Osteoblast (primary cell): ENCODE data around the gene NLRP4. TPM values are rescaled to one million over a fixed set of nuclear protein-coding genes. Genes with fewer than 3 reads are reported as not detected.

Source experiments
- DNase-seq: peaks from one replicate; pipeline ENCODE4 v3.0.0; 2011; ENCODE audit warnings: low spot score, mixed read lengths; ENCODE audit not compliant: insufficient read length; ENCODE audit errors: missing footprints
- H2AFZ ChIP-seq: 2 replicates; pipeline ENCODE4 v1.6.0; 2011; ENCODE audit warnings: mild to moderate bottlenecking, low read length
- H3K27ac ChIP-seq: 2 replicates; pipeline ENCODE4 v1.5.1; 2011; ENCODE audit warnings: mild to moderate bottlenecking, low read depth, low read length, moderate library complexity
- H3K27me3 ChIP-seq: 2 replicates; pipeline ENCODE4 v1.6.0; 2012; ENCODE audit warnings: mild to moderate bottlenecking, control low read depth, inconsistent platforms, low read length, moderate library complexity; ENCODE audit not compliant: insufficient read depth
- H3K36me3 ChIP-seq: 2 replicates; pipeline ENCODE4 v1.5.1; 2011; ENCODE audit warnings: mild to moderate bottlenecking, low read length, control low read depth, moderate library complexity; ENCODE audit not compliant: insufficient read depth
- H3K4me1 ChIP-seq: 2 replicates; pipeline ENCODE4 v1.5.1; 2011; ENCODE audit warnings: mild to moderate bottlenecking, low read length, control low read depth, moderate library complexity; ENCODE audit not compliant: insufficient read depth
- H3K4me2 ChIP-seq: 2 replicates; pipeline ENCODE4 v1.6.0; 2011; ENCODE audit warnings: mild to moderate bottlenecking, low read length; ENCODE audit not compliant: insufficient read depth
- H3K4me3 ChIP-seq: fragments of 200-600 bp; sonication (generic); 3 replicates; pipeline ENCODE4 v1.5.1; 2012; ENCODE audit warnings: mild to moderate bottlenecking, low read length, inconsistent platforms; ENCODE audit not compliant: insufficient read depth
- H3K79me2 ChIP-seq: 2 replicates; pipeline ENCODE4 v1.6.0; 2012; ENCODE audit warnings: mild to moderate bottlenecking, low read length, control low read depth, inconsistent platforms; ENCODE audit not compliant: insufficient read depth
- H3K9me3 ChIP-seq: 2 replicates; pipeline ENCODE4 v1.5.1; 2011; ENCODE audit warnings: low read depth, low read length, control low read depth
- H4K20me1 ChIP-seq: 2 replicates; pipeline ENCODE4 v1.6.0; 2012; ENCODE audit warnings: mild to moderate bottlenecking, low read length, control low read depth; ENCODE audit not compliant: insufficient read depth
- CTCF ChIP-seq: IDR thresholded peaks from 2 replicates; pipeline ENCODE4 v1.5.1; 2011; ENCODE audit warnings: mild to moderate bottlenecking, low read depth, low read length, moderate library complexity; ENCODE audit errors: extremely low read depth
- total RNA-seq: library from RNA; depleted of rRNA; stranded (reverse); fragments of >200 nt; gene quantifications from 2 replicates; pipeline ENCODE4 v1.2.3, GENCODE V29; 2012

NLRP4 gene
- total RNA-seq, 1 donor, result not detected

- no peaks in the 10 kb centered on the region for H3K4me1 ChIP-seq
- H3K27ac ChIP-seq, result no peak overlapping the region
- H3K36me3 ChIP-seq, result no peaks in the 10 kb centered on the region
- H4K20me1 ChIP-seq, result no peaks in the 10 kb centered on the region
- DNase-seq, result peak; percentile 50
- H2AFZ ChIP-seq, result no peak overlapping the region
- no peaks in the 10 kb centered on the region for H3K9me3 ChIP-seq
- no peak overlapping the region for H3K4me3 ChIP-seq
- H3K79me2 ChIP-seq, result no peaks in the 10 kb centered on the region
- H3K27me3 ChIP-seq, result no peaks in the 10 kb centered on the region
- no peak overlapping the region for H3K4me2 ChIP-seq
- no peak for TF ChIP-seq CTCF
Measured at GRCh38 chr19:55832676-55833075, 3.7 kb upstream of the NLRP4 start.

GRCh38 chr19:55838251-55838650, 1.9 kb downstream of the NLRP4 start:
- no peak overlapping the region for H3K4me2 ChIP-seq
- TF ChIP-seq CTCF, result no peak
- H3K4me1 ChIP-seq, result no peaks in the 10 kb centered on the region
- no peak overlapping the region for H3K4me3 ChIP-seq
- no peaks in the 10 kb centered on the region for H3K9me3 ChIP-seq
- no peaks in the 10 kb centered on the region for H4K20me1 ChIP-seq
- H2AFZ ChIP-seq, result no peak overlapping the region
- H3K27me3 ChIP-seq, result no peaks in the 10 kb centered on the region
- no peak overlapping the region for H3K27ac ChIP-seq
- no peaks in the 10 kb centered on the region for H3K79me2 ChIP-seq
- DNase-seq, result no peak
- H3K36me3 ChIP-seq, result no peaks in the 10 kb centered on the region

- Histone ChIP-seq H3K4me2 (no peak overlapping the region), H3K9me3 (no peaks in the 10 kb centered on the region), H3K79me2 (no peaks in the 10 kb centered on the region), H3K27me3 (no peaks in the 10 kb centered on the region), H3K36me3 (no peaks in the 10 kb centered on the region), H3K4me3 (no peak overlapping the region), H2AFZ (no peak overlapping the region), H4K20me1 (no peaks in the 10 kb centered on the region), H3K4me1 (no peaks in the 10 kb centered on the region), H3K27ac (no peak overlapping the region)
- no peak for TF ChIP-seq CTCF
- no peak for DNase-seq
Measured at GRCh38 chr19:55838906-55839305, 2.6 kb downstream of the NLRP4 start.

GRCh38 chr19:55855160-55855559, 18.8 kb downstream of the NLRP4 start:
- H3K27me3 ChIP-seq, result no peaks in the 10 kb centered on the region
- no peaks in the 10 kb centered on the region for H3K4me1 ChIP-seq
- no peak overlapping the region for H3K4me2 ChIP-seq

More at GRCh38 chr19:55855160-55855559, 18.8 kb downstream of the NLRP4 start:
- Histone ChIP-seq H3K4me3 (no peak overlapping the region), H3K9me3 (no peaks in the 10 kb centered on the region), H4K20me1 (no peaks in the 10 kb centered on the region), H2AFZ (no peak overlapping the region), H3K27ac (no peak overlapping the region), H3K79me2 (no peaks in the 10 kb centered on the region), H3K36me3 (no peaks in the 10 kb centered on the region)
- DNase-seq, result peak; percentile 46
- TF ChIP-seq CTCF, result no peak
